ENCODE results near the gene AMIGO2. TPM values are rescaled to one million over a fixed set of nuclear protein-coding genes. Genes with fewer than 3 reads are reported as not detected.

Gene AMIGO2
- total RNA-seq, 6 experiments from 2014 or later: 0.88 to 4.3 (median 1.9) TPM

DNA sequence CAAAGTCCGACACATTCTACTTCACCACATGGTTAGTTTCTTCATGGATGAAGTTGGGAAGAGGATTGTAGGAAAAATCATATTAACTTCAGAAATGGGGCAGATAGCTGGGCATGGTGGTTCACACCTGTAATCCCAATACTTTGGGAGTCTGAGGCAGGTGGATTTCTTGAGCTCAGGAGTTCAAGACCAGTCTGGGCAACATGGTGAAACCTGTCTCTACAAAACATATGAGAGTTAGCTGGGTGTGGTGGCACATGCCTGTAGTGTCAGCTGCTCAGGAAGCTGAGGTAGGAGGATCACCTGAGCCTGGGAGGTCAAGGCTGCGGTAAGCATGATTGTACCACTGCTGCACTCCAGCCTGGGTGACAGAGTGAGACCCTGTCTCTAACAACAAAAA lies 49.9 kb downstream of the AMIGO2 start:
- WGBS (ENCODE audit: insufficient coverage, low coverage, low lambda C conversion rate, missing lambda C conversion rate): 84% methylated on average over 2 of the region's 2 CpGs
- H3K27ac ChIP-seq: no peak overlapping the region
- no peak for DNase-seq
- intact Hi-C loops (cut with DNase I): loop anchor here in 1 of 2 donors (10.0 kb wide), 1 partner anchor 365 kb away; no protein-coding TSS in a partner anchor
- no peaks in the 10 kb centered on the region for H3K27me3 ChIP-seq
- H3K4me3 ChIP-seq: no peak overlapping the region
- TF ChIP-seq, protein P1, sequence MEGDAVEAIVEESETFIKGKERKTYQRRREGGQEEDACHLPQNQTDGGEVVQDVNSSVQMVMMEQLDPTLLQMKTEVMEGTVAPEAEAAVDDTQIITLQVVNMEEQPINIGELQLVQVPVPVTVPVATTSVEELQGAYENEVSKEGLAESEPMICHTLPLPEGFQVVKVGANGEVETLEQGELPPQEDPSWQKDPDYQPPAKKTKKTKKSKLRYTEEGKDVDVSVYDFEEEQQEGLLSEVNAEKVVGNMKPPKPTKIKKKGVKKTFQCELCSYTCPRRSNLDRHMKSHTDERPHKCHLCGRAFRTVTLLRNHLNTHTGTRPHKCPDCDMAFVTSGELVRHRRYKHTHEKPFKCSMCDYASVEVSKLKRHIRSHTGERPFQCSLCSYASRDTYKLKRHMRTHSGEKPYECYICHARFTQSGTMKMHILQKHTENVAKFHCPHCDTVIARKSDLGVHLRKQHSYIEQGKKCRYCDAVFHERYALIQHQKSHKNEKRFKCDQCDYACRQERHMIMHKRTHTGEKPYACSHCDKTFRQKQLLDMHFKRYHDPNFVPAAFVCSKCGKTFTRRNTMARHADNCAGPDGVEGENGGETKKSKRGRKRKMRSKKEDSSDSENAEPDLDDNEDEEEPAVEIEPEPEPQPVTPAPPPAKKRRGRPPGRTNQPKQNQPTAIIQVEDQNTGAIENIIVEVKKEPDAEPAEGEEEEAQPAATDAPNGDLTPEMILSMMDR (IDR thresholded peaks at IDR 0.05): no peak
- TF ChIP-seq POLR2A (IDR thresholded peaks at IDR 0.05): no peak
- ATAC-seq: no peak
- H3K9me3 ChIP-seq: no peaks in the 10 kb centered on the region
- peaks cover 0 to 13% (median 4%) of the 10 kb centered on the region in 4 donors for H3K4me1 ChIP-seq
- H3K36me3 ChIP-seq: no peaks in the 10 kb centered on the region

DNA sequence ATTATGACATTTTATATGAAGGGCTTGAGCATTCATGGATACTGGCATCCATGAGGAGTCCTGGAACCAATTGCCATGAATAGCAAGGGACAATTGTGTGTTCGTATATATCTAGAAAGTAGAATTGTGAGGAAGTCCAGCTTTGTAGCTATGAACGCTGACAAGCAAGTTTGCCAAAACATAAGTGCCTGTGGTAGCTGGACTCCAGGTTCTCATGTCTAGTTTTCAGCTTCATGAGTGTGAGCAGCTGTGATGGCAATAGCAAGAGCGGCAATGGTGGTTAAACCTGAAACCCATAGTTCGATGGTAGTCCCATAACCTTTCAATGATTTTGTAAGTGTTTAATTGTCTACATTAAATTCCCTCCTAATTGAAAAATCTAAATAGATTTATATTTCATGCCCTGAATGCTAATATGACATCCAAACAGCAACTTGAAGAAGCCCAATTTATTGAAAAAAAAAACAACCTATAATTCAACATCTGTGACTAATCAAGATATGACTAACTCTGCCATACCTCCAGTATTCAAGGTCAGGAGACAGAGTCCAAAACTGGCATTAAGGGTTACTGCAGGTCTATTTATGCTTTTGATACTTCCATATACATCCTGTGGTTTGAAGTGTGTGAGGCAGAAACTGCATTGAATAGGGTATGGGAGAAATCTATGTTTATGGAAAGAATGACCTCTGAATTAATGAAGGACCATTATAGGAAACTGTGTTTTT lies 50.6 kb downstream of the AMIGO2 start:
- H3K36me3 ChIP-seq: no peaks in the 10 kb centered on the region
- H3K27me3 ChIP-seq: no peaks in the 10 kb centered on the region
- H3K4me1 ChIP-seq: peaks cover 0 to 13% (median 4%) of the 10 kb centered on the region in 4 donors
- ATAC-seq (no peak), DNase-seq (no peak)
- TF ChIP-seq, protein P1 (IDR thresholded peaks at IDR 0.05): no peak
- no peak for TF ChIP-seq POLR2A (IDR thresholded peaks at IDR 0.05)
- intact Hi-C loops (cut with DNase I): no loop called here
- H3K4me3 ChIP-seq: no peak overlapping the region
- 84% methylated on average over 4 of the region's 4 CpGs for WGBS (ENCODE audit: insufficient coverage, low coverage, low lambda C conversion rate, missing lambda C conversion rate)
- H3K9me3 ChIP-seq: no peaks in the 10 kb centered on the region
- H3K27ac ChIP-seq: no peak overlapping the region

DNA sequence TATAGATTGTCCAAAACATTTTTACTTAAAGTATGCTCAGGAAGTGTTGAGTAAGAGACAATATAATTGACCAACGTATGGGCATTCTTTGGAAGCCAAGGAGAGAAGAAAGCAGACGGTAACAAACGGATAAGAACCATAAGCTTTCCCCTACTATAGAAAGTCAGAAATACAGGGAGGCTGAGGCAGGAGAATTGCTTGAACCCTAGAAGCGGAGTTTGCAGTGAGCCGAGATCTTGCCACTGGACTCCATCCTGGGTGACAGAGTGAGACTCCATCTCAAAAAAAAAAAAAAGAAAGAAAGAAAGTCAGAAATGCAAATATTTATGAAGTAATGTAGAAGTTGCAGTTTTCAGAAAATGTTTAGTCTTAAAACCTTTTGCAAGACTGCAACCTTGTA lies 51.6 kb downstream of the AMIGO2 start:
- H3K36me3 ChIP-seq: no peaks in the 10 kb centered on the region
- H3K9me3 ChIP-seq: no peaks in the 10 kb centered on the region
- no peak overlapping the region for H3K4me3 ChIP-seq
- no peak for DNase-seq
- no peak overlapping the region for H3K27ac ChIP-seq
- no peaks in the 10 kb centered on the region for H3K27me3 ChIP-seq
- 88% methylated on average over 5 of the region's 5 CpGs for WGBS (ENCODE audit: insufficient coverage, low coverage, low lambda C conversion rate, missing lambda C conversion rate)
- intact Hi-C loops (cut with DNase I): no loop called here
- no peak for TF ChIP-seq POLR2A (IDR thresholded peaks at IDR 0.05)
- TF ChIP-seq, protein P1 (IDR thresholded peaks at IDR 0.05): no peak
- ATAC-seq: no peak
- H3K4me1 ChIP-seq: peaks cover 0 to 6% (median 4%) of the 10 kb centered on the region in 4 donors

Other genes with a start within 250 kb of the AMIGO2 start
- gene PCED1B, start 338 bp downstream of the AMIGO2 start, total RNA-seq: 1 to 10 TPM in 3 of 6 experiments, under 1 TPM in 3; 0.62 to 3.0 (median 1.1) TPM